HepG2 (cell line): ENCODE data around the gene CRHR1. TPM values are rescaled to one million over a fixed set of nuclear protein-coding genes. Genes with fewer than 3 reads are reported as not detected.

Experiments used
- ATAC-seq: fragments of 200-7000 bp; cut with Tn5 transposase; 3 replicates; pipeline ENCODE4 v1.9.1; 2020; ENCODE audit warnings: mild to moderate bottlenecking, moderate library complexity
- BruUV-seq: library from RNA; stranded (reverse); fragments of 400-500 nt; replicated peaks from 2 replicates; lab custom pipeline; 2021; lab: Mats Ljungman, UMichigan
- CTCF ChIA-PET: fragments of 300-600 bp; formaldehyde crosslinking; extraction: SDS; loops from one replicate; lab custom pipeline; 2021; ENCODE audit warnings: low total read pairs, inconsistent platforms, low intra/inter-chr PET ratio; lab: Yijun Ruan, JAX
- POLR2A ChIA-PET: fragments of 350-600 bp; sonication (Branson Sonifier 250); formaldehyde crosslinking; loops from one replicate; lab custom pipeline; 2020; ENCODE audit warnings: antibody characterized with exemption, inconsistent platforms; lab: Yijun Ruan, JAX
- DNase-seq: peaks from one replicate; pipeline ENCODE4 v3.0.0-alpha.2; 2015; ENCODE audit warnings: low spot score
- FAIRE-seq: peaks from 3 replicates; lab custom pipeline; 2011; peaks lifted over from hg19 to GRCh38; lab: Jason Lieb, UNC
- H2AFZ ChIP-seq: one replicate; pipeline ENCODE4 v1.6.1; 2011; ENCODE audit warnings: low read length, inconsistent platforms
- H3K27ac ChIP-seq: fragments of 300-600 bp; 3 replicates; pipeline ENCODE4 v1.8.0; 2011; ENCODE audit warnings: mixed run types, mild to moderate bottlenecking, mixed read lengths, low read length, inconsistent platforms; ENCODE audit not compliant: insufficient read depth; ENCODE audit errors: extremely low read length
- H3K27me3 ChIP-seq, 2 experiments: fragments of 200-600 bp in 1 of 2; 2 replicates in 1 of 2; 3 replicates in 1 of 2; pipeline versions ENCODE4 v1.6.0 to v1.8.0; 2011; ENCODE audit warnings: low read length in 2 of 2, mild to moderate bottlenecking in 2 of 2, moderate library complexity in 2 of 2, inconsistent platforms in 1 of 2; ENCODE audit not compliant: insufficient read depth in 2 of 2, control insufficient read depth in 1 of 2
- H3K36me3 ChIP-seq, 2 experiments: fragments of 200-600 bp in 1 of 2; replicated peaks in 1 of 2; 2 replicates in 1 of 2; 3 replicates in 1 of 2; pipeline versions ENCODE4 v1.5.1 to v1.8.0; 2011; ENCODE audit warnings: low read length in 2 of 2, inconsistent platforms in 1 of 2; ENCODE audit not compliant: insufficient read depth in 2 of 2, control insufficient read depth in 1 of 2
- H3K4me1 ChIP-seq: 2 replicates; pipeline ENCODE4 v1.5.1; 2012; ENCODE audit warnings: low read length, inconsistent platforms; ENCODE audit not compliant: insufficient read depth
- H3K4me2 ChIP-seq: 2 replicates; pipeline ENCODE4 v1.6.0; 2011; ENCODE audit warnings: low read depth, low read length, inconsistent platforms
- H3K4me3 ChIP-seq, 3 experiments: fragments of 200-600 bp in 1 of 3; sonication (generic), shearing (Covaris generic) in 1 of 3; replicated peaks in 1 of 3; 2 replicates each; pipeline ENCODE4 v1.5.1; 2011 to 2016; ENCODE audit warnings: low read length in 3 of 3, inconsistent platforms in 2 of 3, low read depth in 2 of 3, mild to moderate bottlenecking in 2 of 3, control low read depth in 1 of 3, mixed read lengths in 1 of 3; ENCODE audit not compliant: insufficient read depth in 1 of 3
- H3K79me2 ChIP-seq: one replicate; pipeline ENCODE4 v1.6.1; 2011; ENCODE audit warnings: low read length, inconsistent platforms; ENCODE audit not compliant: insufficient read depth
- H3K9ac ChIP-seq: 2 replicates; pipeline ENCODE4 v1.6.0; 2011; ENCODE audit warnings: mild to moderate bottlenecking, low read depth, low read length, inconsistent platforms; ENCODE audit not compliant: insufficient read depth
- H3K9me3 ChIP-seq: 2 replicates; pipeline ENCODE4 v1.5.1; 2012; ENCODE audit warnings: mild to moderate bottlenecking, low read length
- H4K20me1 ChIP-seq: 2 replicates; pipeline ENCODE4 v1.6.0; 2011; ENCODE audit warnings: inconsistent platforms, mild to moderate bottlenecking, low read length, moderate library complexity; ENCODE audit not compliant: insufficient read depth
- AHR ChIP-seq: IDR thresholded peaks from 2 replicates; pipeline ENCODE4 v1.6.1; 2018; ENCODE audit warnings: missing genetic modification reagents, missing compliant biosample characterization
- BHLHE40 ChIP-seq: IDR thresholded peaks from 2 replicates; pipeline ENCODE4 v1.6.1; 2011; ENCODE audit warnings: low read length, improper control_type of control experiment
- CHD4 ChIP-seq: fragments of 200-600 bp; sonication (generic); IDR thresholded peaks from 2 replicates; pipeline ENCODE4 v1.7.0; 2017; ENCODE audit warnings: mild to moderate bottlenecking, low read length, borderline replicate concordance
- IRF2 ChIP-seq: IDR thresholded peaks from 2 replicates; pipeline ENCODE4 v1.6.1; 2018; ENCODE audit warnings: missing genetic modification reagents, missing compliant biosample characterization
- MATR3 ChIP-seq: sonication (generic); formaldehyde crosslinking; IDR thresholded peaks from 2 replicates; pipeline ENCODE4 v1.4.0; 2020; ENCODE audit warnings: missing genetic modification reagents
- NR1H2 ChIP-seq: sonication (generic); formaldehyde crosslinking; IDR thresholded peaks from 2 replicates; pipeline ENCODE4 v1.8.1; 2022; ENCODE audit warnings: low read depth, missing genetic modification reagents, borderline replicate concordance
- TFE3 ChIP-seq: IDR thresholded peaks from 2 replicates; pipeline ENCODE4 v1.6.1; 2016
- WIZ ChIP-seq: sonication (generic); formaldehyde crosslinking; IDR thresholded peaks from 2 replicates; pipeline ENCODE4 v1.5.1; 2020; ENCODE audit warnings: mild to moderate bottlenecking, missing genetic modification reagents
- ZBTB44 ChIP-seq: sonication (generic); formaldehyde crosslinking; IDR thresholded peaks from 2 replicates; pipeline ENCODE4 v1.4.0; 2020; ENCODE audit warnings: missing genetic modification reagents
- WGBS: methylation state at CpG from one replicate; pipeline ENCODE4 v1.1.6; 2017; ENCODE audit warnings: low lambda C conversion rate; 5-methylcytosine and 5-hydroxymethylcytosine counted together
- in situ Hi-C: cut with HindIII; loops from 2 replicates; pipeline ENCODE4 v1.10.0; 2017; ENCODE audit warnings: low pct_unique_long_range_greater_than_20kb; ENCODE audit not compliant: extremely low pct_ligation_motif_present
- intact Hi-C: fragments of 100-400 bp; cut with micrococcal nuclease; formaldehyde crosslinking; loops from one replicate; pipeline ENCODE4 v1.10.0; 2022; ENCODE audit not compliant: unreplicated experiment
- polyA plus RNA-seq, 8 experiments: library from polyadenylated mRNA; depleted of rRNA in 3 of 8; stranded (reverse) in 7 of 8; unstranded in 1 of 8; fragments of >200 nt; fragmentation: Illumina TruSeq in 4 of 8; extraction: Trizol in 4 of 8; gene quantifications; 2 replicates each; pipeline versions ENCODE4 v1.2.1 to v1.2.3, GENCODE V29; 2011 to 2016; ENCODE audit warnings: low read depth in 4 of 8, missing spikeins in 1 of 8, mixed read lengths in 1 of 8; ENCODE audit not compliant: insufficient read depth in 1 of 8
- total RNA-seq, 5 experiments: library from RNA; depleted of rRNA; stranded (reverse); fragments of >200 nt; fragmentation: Illumina TruSeq; extraction: Trizol; gene quantifications; 2 replicates each; pipeline ENCODE4 v1.2.3, GENCODE V29; 2016; ENCODE audit warnings: low read depth in 1 of 5
- TF ChIP-seq, protein P1 (sequence below): IDR thresholded peaks from 2 replicates; pipeline ENCODE4 v1.6.1; 2016; ENCODE audit warnings: low read depth, control low read depth
- TF ChIP-seq, protein P2 (sequence below): sonication (generic); formaldehyde crosslinking; IDR thresholded peaks from 2 replicates; pipeline ENCODE4 v1.5.0; 2020; ENCODE audit warnings: missing genetic modification reagents

CRHR1 gene
- total and polyA plus RNA-seq, 2 of the 13 experiments (the other 11 are each of a cell fraction or from before 2014, with no cell fraction given), result not detected

DNA sequence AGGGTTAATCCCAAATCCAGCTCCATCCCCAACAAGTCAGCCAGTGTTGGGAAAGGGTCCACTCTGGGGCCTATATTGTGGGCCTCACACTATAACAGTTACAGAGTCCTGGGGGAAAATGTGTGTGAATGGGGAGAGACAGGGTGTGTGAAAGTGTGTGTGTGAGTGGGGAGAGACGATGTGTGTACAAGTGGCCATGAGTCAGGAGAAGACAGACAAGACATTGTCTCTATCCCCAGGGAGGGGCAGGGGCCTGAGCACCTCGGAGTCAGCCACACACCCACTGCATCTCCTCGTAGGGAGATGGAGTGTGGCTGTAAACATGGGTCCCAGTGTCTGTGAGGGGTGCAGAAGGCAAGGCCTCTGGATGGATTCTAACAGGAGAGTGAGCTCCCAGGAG lies 2.9 kb downstream of the CRHR1 start:
- no peak for TF ChIP-seq CHD4
- TF ChIP-seq BHLHE40, result no peak
- TF ChIP-seq ZBTB44 (CRISPR knock-in tag), result no peak
- no peak for TF ChIP-seq MATR3 (CRISPR knock-in tag)
- TF ChIP-seq, protein P1, sequence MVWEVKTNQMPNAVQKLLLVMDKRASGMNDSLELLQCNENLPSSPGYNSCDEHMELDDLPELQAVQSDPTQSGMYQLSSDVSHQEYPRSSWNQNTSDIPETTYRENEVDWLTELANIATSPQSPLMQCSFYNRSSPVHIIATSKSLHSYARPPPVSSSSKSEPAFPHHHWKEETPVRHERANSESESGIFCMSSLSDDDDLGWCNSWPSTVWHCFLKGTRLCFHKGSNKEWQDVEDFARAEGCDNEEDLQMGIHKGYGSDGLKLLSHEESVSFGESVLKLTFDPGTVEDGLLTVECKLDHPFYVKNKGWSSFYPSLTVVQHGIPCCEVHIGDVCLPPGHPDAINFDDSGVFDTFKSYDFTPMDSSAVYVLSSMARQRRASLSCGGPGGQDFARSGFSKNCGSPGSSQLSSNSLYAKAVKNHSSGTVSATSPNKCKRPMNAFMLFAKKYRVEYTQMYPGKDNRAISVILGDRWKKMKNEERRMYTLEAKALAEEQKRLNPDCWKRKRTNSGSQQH (CRISPR knock-in tag), result no peak
- TF ChIP-seq WIZ (CRISPR knock-in tag), result no peak
- TF ChIP-seq TFE3 (CRISPR knock-in tag), result no peak
- TF ChIP-seq, protein P2, sequence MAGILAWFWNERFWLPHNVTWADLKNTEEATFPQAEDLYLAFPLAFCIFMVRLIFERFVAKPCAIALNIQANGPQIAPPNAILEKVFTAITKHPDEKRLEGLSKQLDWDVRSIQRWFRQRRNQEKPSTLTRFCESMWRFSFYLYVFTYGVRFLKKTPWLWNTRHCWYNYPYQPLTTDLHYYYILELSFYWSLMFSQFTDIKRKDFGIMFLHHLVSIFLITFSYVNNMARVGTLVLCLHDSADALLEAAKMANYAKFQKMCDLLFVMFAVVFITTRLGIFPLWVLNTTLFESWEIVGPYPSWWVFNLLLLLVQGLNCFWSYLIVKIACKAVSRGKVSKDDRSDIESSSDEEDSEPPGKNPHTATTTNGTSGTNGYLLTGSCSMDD (CRISPR knock-in tag), result no peak
- TF ChIP-seq IRF2 (CRISPR knock-in tag), result no peak
- TF ChIP-seq NR1H2 (CRISPR knock-in tag), result no peak
- TF ChIP-seq AHR (CRISPR knock-in tag), result no peak
- ChIA-PET POLR2A (no interaction called here), CTCF (no interaction called here)
- Histone ChIP-seq H4K20me1 (peaks cover 6% of the 10 kb centered on the region; the same call in 1 of the 2 replicates), H3K36me3 (no peaks in the 10 kb centered on the region), H3K27ac (no peak overlapping the region), H3K4me3 (no peak overlapping the region), H3K27me3 (peaks cover 37 to 96% of the 10 kb centered on the region in 2 experiments), H3K4me1 (peaks cover 15% of the 10 kb centered on the region; the same call in 1 of the 2 replicates), H3K79me2 (no peaks in the 10 kb centered on the region), H3K4me2 (no peak overlapping the region), H3K9ac (no peak overlapping the region), H2AFZ (no peak overlapping the region), H3K9me3 (no peaks in the 10 kb centered on the region)
- DNase-seq (no peak), ATAC-seq (no peak), FAIRE-seq (no peak)
- WGBS, result 1% methylated on average over 3 of the region's 3 CpGs
- intact Hi-C loops, result no loop called here
- no TSS peak for BruUV-seq
- in situ Hi-C loops, result no loop called here
